Glutamatergic neuron (in vitro differentiated cells): Measurements from ENCODE around the gene CERS6. TPM values are rescaled to one million over a fixed set of nuclear protein-coding genes. Genes with fewer than 3 reads are reported as not detected.

ENCODE experiments used
- DNase-seq: peaks from one replicate; pipeline ENCODE4 v3.0.0; 2022
- H3K27ac Mint-ChIP-seq: one replicate; pipeline ENCODE4 v1.8.0; 2020; ENCODE audit warnings: mild to moderate bottlenecking, mixed read lengths, inconsistent platforms; ENCODE audit not compliant: unreplicated experiment
- H3K27me3 Mint-ChIP-seq: one replicate; pipeline ENCODE4 v1.8.0; 2020; ENCODE audit warnings: mild to moderate bottlenecking, moderate library complexity, mixed read lengths, inconsistent platforms; ENCODE audit not compliant: unreplicated experiment
- H3K36me3 Mint-ChIP-seq: one replicate; pipeline ENCODE4 v1.8.0; 2020; ENCODE audit warnings: mild to moderate bottlenecking, mixed read lengths, inconsistent platforms; ENCODE audit not compliant: unreplicated experiment
- H3K4me1 Mint-ChIP-seq: one replicate; pipeline ENCODE4 v1.8.0; 2020; ENCODE audit warnings: mild to moderate bottlenecking, low read depth, mixed read lengths, inconsistent platforms; ENCODE audit not compliant: unreplicated experiment
- H3K4me3 Mint-ChIP-seq: one replicate; pipeline ENCODE4 v1.8.0; 2020; ENCODE audit warnings: mild to moderate bottlenecking, mixed read lengths, inconsistent platforms; ENCODE audit not compliant: unreplicated experiment
- H3K9me3 Mint-ChIP-seq: one replicate; pipeline ENCODE4 v1.8.0; 2020; ENCODE audit warnings: mild to moderate bottlenecking, moderate library complexity, mixed read lengths, inconsistent platforms; ENCODE audit not compliant: unreplicated experiment
- total RNA-seq: library from RNA; stranded (reverse); fragmentation: NEBNext Ultra II Directional; extraction: Animal tissue kit (Norgen Biotek cat#: 25700); gene quantifications from one replicate; pipeline ENCODE4 v1.2.1, GENCODE V29; 2021; ENCODE audit not compliant: unreplicated experiment
- TF ChIP-seq, protein P1 (sequence below): fragments of 200-600 bp; sonication (generic); IDR thresholded peaks from one replicate; pipeline ENCODE4 v1.5.0; 2021; ENCODE audit not compliant: partially characterized antibody, unreplicated experiment

The CERS6 gene
- total RNA-seq, 1 donor from 2014 or later = 143 TPM

DNA sequence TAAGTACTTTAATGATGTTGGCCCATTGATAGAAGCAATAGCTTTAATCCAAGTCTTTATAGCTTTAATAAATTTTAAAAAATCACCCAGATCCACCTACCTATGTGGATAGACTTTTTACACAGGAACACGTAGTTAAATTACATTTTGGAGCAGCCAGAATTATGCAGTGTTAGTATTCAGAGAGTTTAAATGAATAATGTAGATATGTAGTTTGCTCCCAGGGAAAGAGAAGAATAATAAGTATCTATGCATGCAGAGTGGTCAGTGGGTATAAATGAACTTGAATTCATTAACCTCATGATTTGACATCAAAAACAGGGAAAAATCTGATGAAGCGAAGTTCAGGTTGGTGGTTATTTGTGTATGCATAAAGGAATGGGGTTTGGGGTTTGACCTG, 146.3 kb downstream of the CERS6 start:
- peaks cover 24% of the 10 kb centered on the region for H3K4me1 Mint-ChIP-seq
- peaks cover 28% of the 10 kb centered on the region for H3K36me3 Mint-ChIP-seq
- no peak overlapping the region for H3K4me3 Mint-ChIP-seq
- peaks cover 22% of the 10 kb centered on the region for H3K9me3 Mint-ChIP-seq
- TF ChIP-seq, protein P1, sequence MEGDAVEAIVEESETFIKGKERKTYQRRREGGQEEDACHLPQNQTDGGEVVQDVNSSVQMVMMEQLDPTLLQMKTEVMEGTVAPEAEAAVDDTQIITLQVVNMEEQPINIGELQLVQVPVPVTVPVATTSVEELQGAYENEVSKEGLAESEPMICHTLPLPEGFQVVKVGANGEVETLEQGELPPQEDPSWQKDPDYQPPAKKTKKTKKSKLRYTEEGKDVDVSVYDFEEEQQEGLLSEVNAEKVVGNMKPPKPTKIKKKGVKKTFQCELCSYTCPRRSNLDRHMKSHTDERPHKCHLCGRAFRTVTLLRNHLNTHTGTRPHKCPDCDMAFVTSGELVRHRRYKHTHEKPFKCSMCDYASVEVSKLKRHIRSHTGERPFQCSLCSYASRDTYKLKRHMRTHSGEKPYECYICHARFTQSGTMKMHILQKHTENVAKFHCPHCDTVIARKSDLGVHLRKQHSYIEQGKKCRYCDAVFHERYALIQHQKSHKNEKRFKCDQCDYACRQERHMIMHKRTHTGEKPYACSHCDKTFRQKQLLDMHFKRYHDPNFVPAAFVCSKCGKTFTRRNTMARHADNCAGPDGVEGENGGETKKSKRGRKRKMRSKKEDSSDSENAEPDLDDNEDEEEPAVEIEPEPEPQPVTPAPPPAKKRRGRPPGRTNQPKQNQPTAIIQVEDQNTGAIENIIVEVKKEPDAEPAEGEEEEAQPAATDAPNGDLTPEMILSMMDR = no peak
- no peak overlapping the region for H3K27ac Mint-ChIP-seq
- DNase-seq = no peak
- H3K27me3 Mint-ChIP-seq = no peaks in the 10 kb centered on the region

DNA sequence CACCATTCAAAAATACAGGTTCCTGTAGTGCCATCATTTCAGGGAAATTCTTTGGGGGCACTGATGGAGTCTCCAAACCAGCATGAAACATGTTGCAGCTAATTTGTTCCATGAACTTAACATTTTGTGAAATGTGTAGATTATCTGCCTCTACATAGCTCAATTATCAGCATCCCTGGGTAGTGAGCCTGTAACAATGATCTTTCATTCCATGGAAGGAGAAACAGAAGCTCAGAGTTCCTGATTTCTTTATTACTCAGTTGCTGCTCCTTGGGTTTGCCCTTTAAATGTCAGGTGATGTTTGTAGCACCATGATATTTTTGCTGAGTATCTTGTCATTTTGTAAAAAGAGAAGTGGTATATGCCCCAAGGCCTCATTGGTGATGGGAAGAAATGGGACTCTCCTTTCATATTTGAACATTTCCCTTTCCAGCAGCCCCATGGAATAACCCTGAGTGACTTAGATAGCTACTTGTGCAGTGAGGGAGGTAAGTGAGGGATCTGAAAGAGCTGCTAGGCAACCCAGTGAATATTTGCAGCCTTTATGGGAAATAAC, 146.9 kb downstream of the CERS6 start:
- no peak for DNase-seq
- H3K27ac Mint-ChIP-seq = no peak overlapping the region
- H3K4me3 Mint-ChIP-seq = no peak overlapping the region
- TF ChIP-seq, protein P1 = no peak
- peaks cover 28% of the 10 kb centered on the region for H3K36me3 Mint-ChIP-seq
- H3K4me1 Mint-ChIP-seq = peaks cover 24% of the 10 kb centered on the region
- H3K27me3 Mint-ChIP-seq = no peaks in the 10 kb centered on the region
- peaks cover 22% of the 10 kb centered on the region for H3K9me3 Mint-ChIP-seq

DNA sequence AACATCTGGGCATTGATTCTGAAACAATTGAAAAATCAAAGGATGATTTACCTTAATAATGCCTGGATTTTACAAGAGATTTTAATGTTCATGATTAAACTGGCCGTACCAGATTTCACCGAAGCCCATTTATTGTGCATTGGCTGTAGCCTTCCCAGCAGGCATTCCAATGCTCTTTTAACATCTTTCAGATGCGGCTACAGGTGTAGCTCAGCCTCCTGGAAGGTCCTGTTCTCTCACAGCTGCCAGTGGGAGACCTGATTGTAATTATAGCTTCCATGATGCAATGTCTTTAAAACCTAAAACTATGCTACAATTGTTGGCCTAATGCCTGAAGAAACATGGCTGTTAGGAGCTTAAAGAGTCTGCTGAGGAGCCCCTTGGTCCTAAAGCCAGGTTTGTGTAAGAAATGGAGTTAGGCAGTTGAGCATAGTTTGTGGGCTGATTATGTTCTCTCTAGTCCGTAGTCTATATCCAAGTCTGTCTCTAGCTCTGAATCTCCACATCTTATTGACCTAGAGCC, 147.4 kb downstream of the CERS6 start:
- H3K27ac Mint-ChIP-seq = no peak overlapping the region
- peaks cover 18% of the 10 kb centered on the region for H3K4me1 Mint-ChIP-seq
- TF ChIP-seq, protein P1 = no peak
- H3K4me3 Mint-ChIP-seq = no peak overlapping the region
- H3K9me3 Mint-ChIP-seq = peaks cover 22% of the 10 kb centered on the region
- H3K36me3 Mint-ChIP-seq = peaks cover 28% of the 10 kb centered on the region
- no peaks in the 10 kb centered on the region for H3K27me3 Mint-ChIP-seq
- no peak for DNase-seq

DNA sequence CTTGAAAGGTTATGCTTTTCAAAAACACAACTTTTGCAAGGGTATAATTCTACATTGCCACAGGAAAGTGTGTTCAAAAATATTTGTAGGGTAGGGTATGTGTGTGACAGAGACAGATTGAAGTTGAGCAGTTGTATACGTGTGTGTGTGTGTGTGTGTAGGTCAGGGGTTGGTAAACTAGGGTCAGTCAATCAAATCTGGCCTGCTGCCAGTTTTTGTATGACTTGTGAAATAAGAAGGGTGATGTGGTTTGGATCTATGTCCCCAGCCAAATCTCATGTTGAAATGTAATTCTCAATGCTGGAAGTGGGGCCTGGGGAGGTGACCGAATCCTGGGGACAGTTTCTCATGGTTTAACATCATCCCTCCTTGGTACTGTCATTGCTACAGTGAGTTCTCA, 148.2 kb downstream of the CERS6 start:
- peaks cover 28% of the 10 kb centered on the region for H3K36me3 Mint-ChIP-seq
- no peaks in the 10 kb centered on the region for H3K27me3 Mint-ChIP-seq
- TF ChIP-seq, protein P1 = no peak
- H3K9me3 Mint-ChIP-seq = peaks cover 22% of the 10 kb centered on the region
- peak overlapping the region; percentile 26 for H3K27ac Mint-ChIP-seq
- no peak for DNase-seq
- no peak overlapping the region for H3K4me3 Mint-ChIP-seq
- H3K4me1 Mint-ChIP-seq = peaks cover 12% of the 10 kb centered on the region

DNA sequence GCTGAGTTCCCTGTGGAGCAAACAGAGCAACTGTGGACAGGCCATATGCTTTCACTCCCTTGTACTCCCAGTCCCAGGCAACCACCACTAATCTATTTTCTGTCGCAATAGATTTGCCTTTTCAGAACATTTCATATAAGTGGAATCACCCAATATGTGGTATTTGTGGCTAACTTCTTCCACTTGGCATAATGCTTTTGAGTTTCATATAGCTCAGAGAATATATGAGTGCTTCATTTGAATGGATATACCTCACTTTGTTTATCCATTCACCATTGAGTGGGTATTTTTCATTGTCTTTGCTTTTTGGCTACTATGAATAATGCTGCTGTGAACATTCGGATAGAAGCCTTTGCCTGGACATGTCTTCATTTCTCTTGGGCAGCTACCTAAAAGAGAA, 151.9 kb downstream of the CERS6 start:
- peaks cover 10% of the 10 kb centered on the region for H3K4me1 Mint-ChIP-seq
- H3K4me3 Mint-ChIP-seq = no peak overlapping the region
- no peak for DNase-seq
- peaks cover 8% of the 10 kb centered on the region for H3K27me3 Mint-ChIP-seq
- H3K36me3 Mint-ChIP-seq = peaks cover 30% of the 10 kb centered on the region
- TF ChIP-seq, protein P1 = no peak
- peak overlapping the region; percentile 48 for H3K27ac Mint-ChIP-seq
- H3K9me3 Mint-ChIP-seq = peaks cover 20% of the 10 kb centered on the region
